AG20443 (cell line): ENCODE results near the gene C1orf94.
A peak's percentile ranks its signal among the peaks of the same experiment; 100 is the strongest.

Source experiments
- DNase-seq: peaks from one replicate; pipeline ENCODE4 v3.0.0; 2012; ENCODE audit warnings: low spot score, mixed read lengths

C1orf94 gene

GRCh38 chr1:34262023-34262853, 85.5 kb downstream of the C1orf94 start:
- DNase-seq: no peak

GRCh38 chr1:34262921-34263320, 86.2 kb downstream of the C1orf94 start:
- no peak for DNase-seq

GRCh38 chr1:34263406-34263805, 86.7 kb downstream of the C1orf94 start:
- no peak for DNase-seq

DNA sequence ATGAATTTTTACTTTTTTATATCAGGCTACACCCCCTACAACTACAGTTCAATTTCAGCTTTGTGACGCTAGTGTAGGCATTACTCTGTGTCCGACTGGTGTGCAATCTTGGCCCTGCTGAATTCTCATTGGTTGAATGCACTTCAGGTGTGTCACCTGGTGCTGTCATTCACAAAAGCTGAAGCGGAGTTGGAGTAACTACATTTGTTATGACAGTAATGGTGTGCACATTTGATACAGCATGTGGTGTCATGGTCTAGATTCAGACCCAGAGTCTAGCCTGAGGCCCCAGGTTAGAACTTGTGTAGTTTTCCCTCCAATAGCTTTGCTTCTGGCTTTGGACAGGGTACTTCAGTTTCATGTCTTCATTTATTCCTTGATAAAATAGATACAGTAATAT, 88.7 kb downstream of the C1orf94 start:
- DNase-seq: no peak

- no peak for DNase-seq
Observed at GRCh38 chr1:34266127-34266951, 89.6 kb downstream of the C1orf94 start.

- no peak for DNase-seq
Observed at GRCh38 chr1:34267326-34267725, 90.6 kb downstream of the C1orf94 start.

DNA sequence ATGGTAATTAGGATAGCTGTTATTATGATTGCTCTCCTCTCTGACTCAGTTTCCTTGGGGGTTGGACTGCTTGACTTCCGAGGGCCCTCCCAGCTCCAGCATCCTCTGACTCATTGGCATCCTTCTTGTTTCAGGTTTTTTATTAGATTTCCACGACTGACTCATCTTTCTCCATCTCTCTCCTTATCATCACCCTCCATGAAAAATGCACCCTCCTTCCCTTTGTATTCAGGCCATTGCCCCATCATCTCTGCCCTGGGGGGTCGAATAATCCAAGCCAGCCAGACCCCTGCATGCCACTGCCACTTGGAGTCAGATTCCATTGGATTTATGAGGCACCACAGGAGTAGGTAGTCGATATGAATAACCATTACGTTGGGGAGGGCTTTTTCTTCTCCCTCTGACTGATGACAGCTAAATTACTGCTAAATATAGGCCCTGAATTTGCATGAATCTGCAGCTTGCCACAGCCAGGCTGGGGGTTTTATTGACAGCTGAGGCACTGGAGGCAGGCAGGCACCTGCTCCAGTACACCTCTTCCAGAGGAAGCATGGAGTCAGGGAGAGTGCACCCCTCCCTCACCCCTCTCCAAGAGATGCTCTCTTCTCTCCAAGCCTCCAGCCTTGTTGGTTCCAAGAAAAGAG, 91.7 kb downstream of the C1orf94 start:
- DNase-seq: peak; percentile 62
